GM21367 (cell line): ENCODE results near the gene GLYAT.
"Not testable (repeated sequence)": the region's sequence is repeated elsewhere in the genome, so short reads cannot be mapped to it uniquely, and the experiment has no call there.

Experiments used
- ATAC-seq: cut with Tn5 transposase; IDR thresholded peaks from one replicate; pipeline ENCODE4 v1.9.1; 2021; ENCODE audit not compliant: unreplicated experiment

Gene GLYAT

DNA sequence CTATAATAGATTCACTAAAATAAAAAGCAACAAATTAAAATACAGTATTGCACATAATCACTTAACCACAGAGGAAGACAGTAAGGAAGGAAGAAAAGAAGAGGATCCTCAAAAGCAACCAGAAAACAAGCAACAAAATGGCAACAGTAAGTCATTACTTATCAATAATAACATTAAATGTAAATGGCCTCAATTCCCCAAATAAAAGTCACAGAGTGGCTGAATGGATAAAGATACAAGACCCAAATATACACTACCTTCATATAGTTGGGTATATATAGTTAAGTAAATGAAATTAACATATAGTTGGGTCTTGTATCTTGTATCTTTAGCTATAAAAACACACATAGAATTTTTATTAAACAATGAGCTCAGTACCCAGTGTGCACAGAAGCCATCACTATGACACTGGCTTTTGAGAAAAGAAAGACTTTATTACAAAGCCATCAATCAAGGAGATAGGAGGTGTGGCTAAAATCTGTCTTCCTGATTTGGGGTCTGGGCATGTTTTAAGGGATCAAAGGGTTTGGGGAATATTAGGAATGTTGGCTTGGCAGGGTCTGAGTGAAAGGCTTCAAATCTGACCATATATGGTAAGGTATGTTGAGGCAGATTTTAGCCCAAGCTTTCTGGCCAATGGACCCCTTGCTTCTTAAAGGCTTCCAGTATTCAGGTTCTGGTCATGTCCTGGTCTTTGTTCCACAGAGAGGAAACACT lies 13.4 kb upstream of the GLYAT start:
- ATAC-seq: no peak

DNA sequence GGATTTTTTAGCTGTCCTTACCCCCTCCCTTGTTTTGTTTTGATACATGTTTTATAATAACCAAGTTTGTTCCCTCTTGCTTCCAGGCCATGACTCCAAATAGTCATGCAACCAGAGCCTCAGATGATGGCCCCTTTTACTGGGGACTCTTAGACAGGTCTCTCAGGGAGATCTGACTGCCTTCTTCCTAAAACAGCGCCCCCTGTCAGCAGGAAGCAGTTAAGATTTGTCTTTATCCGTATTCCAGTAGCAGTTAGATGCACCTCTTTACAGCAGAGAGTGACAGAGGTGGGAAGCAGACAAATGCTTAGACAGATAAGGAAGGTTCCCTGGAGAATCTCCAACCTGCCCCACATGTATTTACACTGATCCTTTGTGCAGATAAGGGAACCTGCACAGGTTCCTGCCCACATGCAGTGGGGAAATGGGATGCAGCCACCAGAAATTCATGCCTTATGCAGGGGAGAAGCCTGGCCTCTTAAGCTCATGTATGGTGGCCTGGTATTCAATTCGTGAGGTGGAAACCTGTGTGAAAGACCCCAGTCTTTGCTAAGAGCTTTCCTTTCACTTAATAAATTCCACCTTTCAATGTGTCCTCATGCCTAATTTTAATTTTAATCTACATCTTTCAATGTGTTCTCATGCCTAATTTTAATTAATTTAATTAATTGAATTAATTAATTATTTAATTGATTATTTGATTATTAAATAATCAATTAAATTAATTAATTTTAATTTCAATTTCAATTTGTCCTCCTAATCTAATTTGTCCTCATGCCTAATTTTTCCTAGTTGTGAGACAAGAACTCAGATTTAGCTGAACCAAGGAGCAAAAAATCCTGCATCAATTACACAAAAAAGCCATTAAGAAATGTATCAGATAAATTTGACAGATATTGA lies 11.5 kb upstream of the GLYAT start:
- ATAC-seq: no peak

DNA sequence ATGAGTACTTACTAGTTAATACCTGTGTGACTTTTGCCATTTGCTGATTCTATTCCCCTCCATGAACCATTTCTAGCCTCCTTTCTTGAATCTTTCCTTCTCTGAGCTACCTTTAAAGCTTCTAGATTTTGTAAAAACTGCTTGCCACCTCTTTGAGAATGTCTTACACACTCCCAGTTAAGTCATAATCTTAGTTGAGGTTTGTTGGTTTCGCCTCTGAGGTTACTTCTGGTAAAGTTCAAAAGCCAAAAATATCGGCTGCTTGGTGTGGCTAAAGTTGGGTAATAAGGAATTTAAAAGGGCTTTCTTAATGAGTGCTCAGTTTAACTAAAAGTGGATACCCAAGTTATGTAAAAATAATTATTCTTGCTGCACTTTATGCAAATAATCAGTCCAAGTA lies 10.4 kb upstream of the GLYAT start:
- no peak for ATAC-seq

DNA sequence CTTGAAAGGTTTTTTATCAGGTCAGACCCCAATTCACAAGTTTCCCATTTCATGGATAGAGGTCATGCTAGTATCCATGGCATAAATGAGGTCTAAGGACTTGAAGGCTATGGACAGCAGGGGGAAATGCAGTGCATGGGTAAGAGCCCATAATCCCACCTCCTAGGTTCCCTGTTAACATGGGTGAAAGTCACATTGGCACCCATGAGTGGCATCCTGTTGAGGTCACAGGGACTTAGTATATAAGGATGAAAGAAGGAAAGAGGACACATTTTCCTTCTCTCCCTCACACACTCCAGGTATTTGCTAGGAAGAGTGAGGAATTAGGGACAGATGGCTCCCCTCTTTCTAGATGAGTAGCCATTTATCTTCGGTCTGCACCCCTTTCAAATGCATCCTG lies 9.4 kb upstream of the GLYAT start:
- ATAC-seq: no peak

DNA sequence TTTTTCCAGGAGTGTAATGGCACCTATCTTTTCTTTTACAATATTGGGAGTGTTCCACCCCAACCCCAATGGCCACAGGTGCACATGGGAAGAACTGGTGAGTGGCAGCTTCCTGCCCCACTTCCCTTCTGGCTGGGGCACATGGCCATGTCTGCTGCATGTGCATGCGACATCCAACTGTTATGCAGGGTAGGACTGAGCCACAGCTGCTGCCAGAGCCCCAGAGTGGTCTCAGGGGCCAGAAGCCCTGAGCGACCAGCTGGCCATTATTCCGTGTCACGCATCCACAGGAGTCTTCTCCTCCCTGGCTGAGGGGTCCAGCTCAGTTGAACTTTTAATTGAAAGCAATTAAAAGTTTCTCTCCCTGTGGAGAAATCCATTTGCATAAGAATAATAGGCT lies 8.7 kb upstream of the GLYAT start:
- no peak for ATAC-seq

DNA sequence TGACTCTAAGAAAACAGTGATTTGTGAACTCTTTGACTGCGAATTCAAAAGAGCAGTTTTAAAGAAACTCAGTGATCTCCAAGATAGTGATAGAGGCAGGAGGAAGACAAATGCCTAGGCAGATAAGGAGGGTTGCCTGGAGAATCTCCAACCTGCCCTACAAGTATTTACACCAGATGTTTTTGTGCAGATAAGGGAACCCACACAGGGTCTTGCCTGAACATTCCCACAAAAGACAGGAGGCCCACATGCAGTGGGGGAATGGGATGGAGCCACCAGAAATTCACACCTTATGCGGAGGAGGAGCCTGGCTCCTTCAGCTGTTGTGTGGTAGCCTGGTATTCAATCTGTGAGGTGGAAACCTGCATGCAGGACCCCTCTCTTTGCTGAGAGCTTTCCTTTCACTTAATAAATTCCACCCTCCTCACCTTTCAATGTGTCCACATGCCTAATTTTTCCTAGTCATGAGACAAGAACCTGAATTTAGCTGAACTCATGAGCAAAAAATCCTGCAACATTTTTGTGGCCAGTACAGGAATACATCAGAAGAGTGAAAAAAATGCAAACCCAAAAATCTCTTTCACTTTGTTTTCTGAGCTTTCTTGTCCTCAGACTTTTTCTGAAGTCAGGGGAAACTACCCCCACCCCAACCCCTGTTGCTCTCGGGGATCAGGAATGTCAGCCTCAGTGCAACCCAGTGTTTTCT lies 8.1 kb upstream of the GLYAT start:
- ATAC-seq: no peak

DNA sequence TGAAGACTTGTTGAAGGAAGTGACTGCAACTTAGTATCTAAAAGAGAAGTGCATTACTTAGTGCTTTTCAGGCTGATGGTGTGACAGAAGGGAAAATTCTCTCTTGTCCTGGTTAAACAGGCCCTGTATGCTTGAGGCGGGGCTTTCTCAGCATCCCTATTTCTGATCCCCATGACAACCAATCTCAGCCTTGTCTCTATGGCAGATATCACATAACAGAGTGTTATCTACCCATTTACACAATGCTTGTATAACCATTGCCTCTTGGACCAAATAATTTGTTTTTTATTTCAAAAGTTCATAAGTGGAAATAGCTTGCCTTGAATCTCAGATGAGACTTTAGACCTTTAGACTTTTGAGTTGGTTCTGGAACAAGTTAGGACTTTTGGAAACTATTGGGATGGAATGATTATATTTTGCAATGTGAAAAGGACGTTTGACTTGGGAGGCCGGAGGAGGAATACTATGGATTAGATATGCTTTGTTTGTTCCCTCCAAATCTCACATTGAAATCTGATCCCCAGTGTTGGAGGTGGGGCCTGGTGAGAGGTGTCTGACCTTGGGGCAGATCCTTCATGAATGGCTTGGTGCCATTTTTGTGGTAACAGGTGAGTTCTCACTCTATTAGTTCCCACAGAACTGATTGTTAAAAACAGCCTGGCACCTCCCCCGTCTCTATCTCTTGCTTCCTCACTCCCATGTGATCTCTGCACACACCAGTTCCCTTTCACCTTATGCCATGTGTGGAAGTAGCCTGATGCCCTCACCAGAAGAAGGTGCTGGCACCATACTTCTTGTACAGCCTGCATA lies 3.1 kb upstream of the GLYAT start:
- ATAC-seq: no peak

DNA sequence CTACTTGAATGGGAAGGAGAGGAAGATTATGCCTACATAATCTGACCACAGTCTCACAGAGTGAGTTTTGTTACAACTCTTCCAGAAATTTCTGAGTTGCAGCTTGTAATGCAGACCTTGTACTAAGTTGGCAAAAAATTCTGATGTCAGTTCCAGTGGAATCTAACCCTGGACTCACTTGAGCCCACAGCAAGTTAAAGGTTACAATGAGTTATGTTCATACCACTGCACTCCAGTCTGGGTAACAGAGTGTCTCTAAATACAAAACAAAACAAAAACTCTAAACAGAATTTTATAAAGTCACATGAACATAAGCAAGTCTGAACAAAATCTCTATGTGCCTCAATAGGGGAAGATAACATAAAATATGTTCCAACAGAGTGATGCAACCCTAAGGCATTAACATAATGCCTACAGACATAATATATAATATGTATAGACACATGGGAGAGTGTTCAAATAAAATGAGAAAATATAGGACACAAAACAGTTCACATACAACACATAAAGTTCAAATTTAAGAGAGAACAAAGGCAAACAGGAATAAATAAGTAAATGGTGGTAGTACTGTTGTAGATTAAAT lies 1.1 kb downstream of the GLYAT start:
- ATAC-seq: no peak

DNA sequence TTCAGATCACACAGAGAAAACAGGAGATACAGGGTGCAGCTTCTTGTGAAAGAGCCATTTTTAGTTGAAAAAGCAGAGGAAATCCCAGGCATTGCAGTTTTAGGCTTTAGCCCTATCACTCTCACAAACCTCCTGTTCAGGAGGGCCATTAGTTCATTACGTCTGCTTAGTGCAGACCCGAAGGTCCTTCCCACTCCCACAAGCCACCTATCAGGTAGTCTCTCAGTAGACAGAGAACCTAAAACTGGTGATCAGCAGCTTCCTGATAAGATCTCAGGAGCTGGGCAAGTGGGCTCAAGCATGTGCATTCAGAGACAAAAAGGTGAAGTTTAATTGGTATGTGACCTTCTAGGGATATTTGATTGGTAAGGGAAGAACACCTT lies 4.3 kb downstream of the GLYAT start:
- no peak for ATAC-seq

DNA sequence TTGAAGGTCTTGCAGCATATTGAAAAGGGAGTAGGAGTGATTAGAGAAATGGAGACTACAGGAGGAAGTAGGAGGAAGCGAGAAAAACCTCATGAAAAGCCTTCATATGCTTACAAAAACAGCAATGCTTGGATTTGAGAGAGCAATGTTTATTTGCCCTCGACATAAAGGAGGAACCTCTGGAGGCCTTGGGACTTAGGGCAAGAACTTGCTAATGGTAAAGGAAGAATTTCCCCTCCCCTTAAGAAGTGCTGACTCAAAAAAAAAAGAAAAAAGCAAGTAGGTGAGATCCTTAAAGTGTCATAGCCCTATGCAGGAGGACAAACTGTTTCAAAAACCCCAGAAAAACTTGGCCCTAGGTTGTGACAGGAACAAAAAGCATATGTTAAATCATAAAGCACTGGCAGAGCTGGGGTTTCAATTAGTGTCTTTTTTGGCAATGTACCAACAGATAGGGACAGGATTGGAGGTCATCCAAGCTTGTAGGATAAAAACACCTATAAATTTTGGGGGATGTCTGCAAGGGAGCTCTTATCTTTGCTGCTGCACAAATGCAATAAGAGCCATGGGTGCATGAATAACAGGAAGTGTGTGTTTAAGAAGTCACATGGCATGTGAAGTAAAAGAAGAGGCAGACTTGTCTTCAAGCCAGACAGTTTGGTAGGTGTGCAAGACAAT lies 4.9 kb downstream of the GLYAT start:
- ATAC-seq: no peak

DNA sequence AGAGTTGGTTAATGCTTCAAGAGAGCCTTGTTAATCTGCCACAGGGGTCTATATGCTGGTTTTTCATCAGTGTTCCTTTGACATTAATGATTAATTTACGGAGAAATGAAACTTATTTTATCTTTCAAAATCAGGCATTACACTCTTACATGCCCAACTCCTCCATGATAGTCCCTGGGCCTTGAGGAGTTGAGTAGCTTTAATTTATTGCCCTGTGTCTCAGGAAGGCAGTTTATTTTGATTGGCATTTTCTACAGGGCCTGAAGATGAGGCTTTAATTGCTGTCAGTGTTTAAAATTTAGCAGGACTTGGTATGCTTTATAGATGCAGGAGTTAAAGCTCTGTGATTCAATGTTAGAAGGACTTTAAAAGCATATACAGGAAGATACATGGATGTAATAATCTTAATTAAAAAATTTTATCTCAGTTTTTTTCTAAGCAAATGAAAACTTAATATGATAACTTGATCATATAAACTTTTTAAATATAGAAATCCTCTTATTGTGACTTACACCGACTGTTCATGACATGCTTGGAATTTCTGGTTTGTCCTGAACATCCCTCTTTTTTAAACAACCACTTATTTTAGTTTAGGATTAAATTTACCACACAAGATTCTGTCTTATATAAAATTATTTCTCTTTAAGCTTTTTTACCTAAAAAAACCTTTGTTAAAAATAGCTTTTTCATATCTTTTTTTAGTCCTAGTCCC lies 12.2 kb downstream of the GLYAT start:
- no peak for ATAC-seq

DNA sequence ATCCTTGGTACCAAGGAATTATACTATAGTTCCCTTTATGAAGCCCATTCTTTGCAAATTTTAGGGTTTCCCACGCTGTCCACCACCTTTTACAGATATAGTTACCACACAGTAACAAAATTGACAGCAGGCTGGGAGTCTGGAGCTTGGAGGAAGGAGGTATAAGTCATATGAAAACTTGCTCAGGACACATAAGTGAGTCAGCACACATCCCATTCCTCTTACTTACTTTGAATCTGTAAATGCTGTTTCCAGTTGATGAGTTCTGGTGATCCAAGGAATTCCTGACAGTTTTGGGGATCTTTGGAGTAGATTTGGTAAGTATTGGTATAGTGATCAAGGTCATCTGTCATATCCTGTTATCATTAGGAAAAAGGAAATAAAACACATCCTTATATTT lies 19.2 kb downstream of the GLYAT start:
- no peak for ATAC-seq

DNA sequence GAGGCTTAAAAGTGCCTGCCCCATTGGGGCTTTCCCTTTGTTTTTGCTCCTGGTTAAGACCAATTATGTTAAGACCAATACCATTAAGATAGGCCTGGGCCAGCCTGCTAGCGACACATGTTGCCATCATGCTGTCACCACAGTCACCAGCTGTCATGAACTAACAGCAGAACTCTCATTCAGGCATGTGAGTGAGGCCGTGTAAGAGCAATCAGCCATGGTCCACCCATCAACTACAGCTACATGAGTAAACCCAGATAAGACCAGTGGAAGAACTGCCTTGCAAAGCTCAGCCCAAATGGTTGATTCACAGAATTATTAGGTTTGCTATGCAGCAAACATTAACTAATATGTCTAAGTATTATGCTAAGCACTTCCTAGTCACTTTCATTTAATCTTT lies 19.9 kb downstream of the GLYAT start:
- no peak for ATAC-seq

DNA sequence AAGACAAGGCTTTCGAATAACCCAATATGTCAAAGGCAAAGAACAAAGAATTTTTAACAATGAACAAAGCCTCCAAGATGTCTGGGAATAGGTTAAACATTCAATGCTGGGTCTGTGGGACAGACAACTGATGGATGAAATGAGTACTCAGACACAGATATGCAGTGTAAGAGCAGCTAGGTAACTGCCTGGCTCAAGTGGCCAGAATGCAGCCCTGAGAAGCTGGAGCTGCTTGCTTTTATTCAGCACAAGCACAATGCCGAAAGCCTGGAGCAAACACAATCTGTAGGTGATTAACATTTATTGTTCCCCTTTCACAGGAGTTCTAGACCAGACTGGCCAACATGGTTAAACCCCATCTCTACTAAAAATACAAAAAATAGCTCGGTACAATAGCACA lies 24.0 kb downstream of the GLYAT start:
- no peak for ATAC-seq

DNA sequence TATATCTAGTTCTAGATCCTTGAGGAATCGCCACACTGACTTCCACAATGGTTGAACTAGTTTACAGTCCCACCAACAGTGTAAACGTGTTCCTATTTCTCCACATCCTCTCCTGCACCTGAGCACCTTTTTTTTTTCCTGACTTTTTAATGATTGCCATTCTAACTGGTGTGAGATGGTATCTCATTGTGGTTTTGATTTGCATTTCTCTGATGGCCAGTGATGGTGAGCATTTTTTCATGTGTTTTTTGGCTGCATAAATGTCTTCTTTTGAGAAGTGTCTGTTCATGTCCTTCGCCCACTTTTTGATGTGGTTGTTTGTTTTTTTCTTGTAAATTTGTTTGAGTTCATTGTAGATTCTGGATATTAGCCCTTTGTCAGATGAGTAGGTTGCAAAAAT lies 34.9 kb downstream of the GLYAT start:
- not testable (repeated sequence) for ATAC-seq

DNA sequence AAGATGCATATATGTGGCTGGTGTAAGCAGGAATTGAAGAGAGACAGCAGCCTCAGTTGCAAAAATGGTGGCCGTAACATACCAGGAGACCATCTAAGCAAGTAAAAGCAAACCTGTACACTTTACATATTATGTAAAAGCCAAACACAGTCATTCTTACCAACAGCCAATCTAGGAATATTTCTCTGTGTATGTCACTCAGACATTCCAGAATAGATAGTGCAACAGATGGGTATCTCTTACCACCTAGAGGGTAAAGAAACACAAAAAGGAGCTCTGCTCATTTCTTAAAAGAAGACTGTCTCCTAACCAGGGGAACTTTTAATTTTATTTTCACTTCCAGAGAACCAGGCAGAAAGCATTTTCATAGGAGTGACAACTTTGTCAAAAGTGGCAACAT lies 38.7 kb downstream of the GLYAT start:
- no peak for ATAC-seq

DNA sequence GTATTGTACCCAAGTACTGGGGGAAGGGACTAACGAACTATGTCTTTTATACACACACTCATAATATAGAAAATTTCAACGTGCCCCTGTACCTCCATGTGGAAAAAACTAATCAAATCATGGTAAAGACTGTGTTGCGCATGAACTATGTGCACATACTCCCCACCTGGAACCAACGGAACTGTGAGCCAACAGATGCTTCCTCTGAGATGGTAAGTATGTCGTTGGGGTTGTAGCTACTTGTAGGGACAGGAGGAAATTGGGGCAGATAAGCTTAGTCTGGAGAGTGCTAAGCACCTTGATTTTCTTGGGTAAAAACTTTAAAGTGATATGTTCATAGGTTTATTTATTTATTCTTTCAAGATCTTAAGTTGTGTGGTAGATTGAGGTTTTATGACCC lies 40.1 kb downstream of the GLYAT start:
- no peak for ATAC-seq

DNA sequence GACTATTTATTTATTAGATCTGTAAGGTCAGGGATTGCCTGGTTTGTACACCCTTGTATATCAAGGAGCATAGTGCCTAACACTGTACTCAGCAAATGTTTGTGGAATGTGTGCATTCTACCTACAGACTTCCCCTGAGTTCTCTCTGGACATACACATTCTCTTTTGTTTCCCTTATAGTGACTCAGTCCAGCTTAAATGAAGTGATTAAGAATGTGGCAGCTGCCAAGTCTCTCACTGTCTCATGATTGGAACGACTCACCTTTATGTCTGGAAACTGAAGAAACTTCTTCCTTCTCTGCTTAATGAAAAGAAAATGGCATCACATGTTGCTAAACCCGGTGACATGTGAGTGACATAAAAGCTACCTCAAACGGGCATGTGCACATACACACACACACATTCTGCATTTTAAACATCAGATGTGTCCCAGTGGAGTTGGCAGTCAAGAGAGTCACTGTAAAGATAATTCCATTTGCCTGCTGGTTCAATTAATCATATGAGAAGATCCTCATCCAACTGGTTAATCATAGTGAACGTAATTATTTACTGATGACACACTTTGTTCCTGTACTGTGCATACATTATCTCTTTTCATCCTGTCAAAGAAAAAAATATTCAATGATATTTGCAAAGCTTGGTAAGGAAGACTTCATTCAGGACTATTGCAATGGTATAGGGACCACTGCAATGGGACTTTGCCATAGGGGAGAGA lies 42.8 kb downstream of the GLYAT start:
- ATAC-seq: no peak
